PC-9 (cell line): ENCODE data around the gene FGF10. TPM values are rescaled to one million over a fixed set of nuclear protein-coding genes. Genes with fewer than 3 reads are reported as not detected.

ENCODE experiments used
- BruUV-seq: library from RNA; stranded (reverse); fragments of 400-500 nt; replicated peaks from 2 replicates; lab custom pipeline; 2021; lab: Mats Ljungman, UMichigan
- CTCF ChIA-PET: fragments of 300-600 bp; sonication (Branson Sonifier 250); formaldehyde crosslinking; loops from one replicate; lab custom pipeline; 2022; ENCODE audit warnings: antibody characterized with exemption; lab: Charles Lee
- POLR2A ChIA-PET: fragments of 300-600 bp; sonication (Branson Sonifier 250); formaldehyde crosslinking; loops from one replicate; lab custom pipeline; 2022; ENCODE audit warnings: antibody characterized with exemption; ENCODE audit not compliant: unreplicated experiment; lab: Charles Lee
- DNase-seq, 2 experiments: peaks; one replicate each; pipeline versions ENCODE4 v3.0.0 to v3.0.0-alpha.2; 2015 to 2022; ENCODE audit warnings: mixed read lengths in 1 of 2
- H2AFZ ChIP-seq: fragments of 200-600 bp; sonication (generic); 2 replicates; pipeline ENCODE4 v1.8.1; 2017; ENCODE audit warnings: antibody characterized with exemption
- H3F3A ChIP-seq: fragments of 200-600 bp; sonication (generic); 2 replicates; pipeline ENCODE4 v1.8.1; 2017; ENCODE audit warnings: antibody characterized with exemption, mild to moderate bottlenecking, low read depth; ENCODE audit not compliant: insufficient read depth
- H3K27ac ChIP-seq: fragments of 200-600 bp; sonication (generic); 2 replicates; pipeline ENCODE4 v1.6.1; 2016; ENCODE audit warnings: mixed run types
- H3K27me3 ChIP-seq: fragments of 200-600 bp; sonication (generic); 2 replicates; pipeline ENCODE4 v1.6.1; 2016; ENCODE audit warnings: low read depth, mixed run types; ENCODE audit not compliant: insufficient read depth
- H3K36me3 ChIP-seq: fragments of 200-600 bp; sonication (generic); 2 replicates; pipeline ENCODE4 v1.6.1; 2016; ENCODE audit warnings: low read depth, mixed run types
- H3K4me1 ChIP-seq: fragments of 200-600 bp; sonication (generic); replicated peaks from 2 replicates; pipeline ENCODE4 v1.6.1; 2016; ENCODE audit warnings: mixed run types; ENCODE audit not compliant: insufficient read depth
- H3K4me2 ChIP-seq: fragments of 200-600 bp; sonication (generic); 2 replicates; pipeline ENCODE4 v1.6.1; 2017; ENCODE audit warnings: mixed run types
- H3K4me3 ChIP-seq: fragments of 200-600 bp; sonication (generic); 2 replicates; pipeline ENCODE4 v1.6.1; 2016; ENCODE audit warnings: mixed run types
- H3K79me2 ChIP-seq: fragments of 200-600 bp; sonication (generic); 2 replicates; pipeline ENCODE4 v1.6.1; 2017; ENCODE audit warnings: low read depth, mixed run types
- H3K9me2 ChIP-seq: fragments of 200-600 bp; sonication (generic); 2 replicates; pipeline ENCODE4 v1.8.1; 2017; ENCODE audit warnings: mild to moderate bottlenecking; ENCODE audit not compliant: insufficient read depth
- H3K9me3 ChIP-seq: fragments of 200-600 bp; sonication (generic); 2 replicates; pipeline ENCODE4 v1.8.1; 2016; ENCODE audit warnings: low read depth; ENCODE audit not compliant: insufficient read depth
- H4K20me1 ChIP-seq: fragments of 200-600 bp; sonication (generic); 2 replicates; pipeline ENCODE4 v1.8.1; 2017; ENCODE audit not compliant: insufficient read depth
- CTCF ChIP-seq: fragments of 200-600 bp; sonication (generic); conservative IDR thresholded peaks from 2 replicates; pipeline ENCODE4 v1.6.1; 2017; ENCODE audit warnings: mixed run types, antibody characterized with exemption, mild to moderate bottlenecking, moderate library complexity
- EZH2 ChIP-seq: fragments of 200-600 bp; sonication (generic); IDR thresholded peaks from 2 replicates; pipeline ENCODE4 v1.8.0; 2017; ENCODE audit warnings: antibody characterized with exemption, low read depth
- intact Hi-C: fragments of 100-400 bp; cut with micrococcal nuclease; formaldehyde crosslinking; loops from one replicate; pipeline ENCODE4 v1.10.0; 2022; ENCODE audit not compliant: unreplicated experiment
- total RNA-seq: library from RNA; stranded (reverse); gene quantifications from 2 replicates; pipeline ENCODE4 v1.2.3, GENCODE V29; 2021

FGF10 gene
- total RNA-seq, 1 experiment from 2014 or later: not detected

DNA sequence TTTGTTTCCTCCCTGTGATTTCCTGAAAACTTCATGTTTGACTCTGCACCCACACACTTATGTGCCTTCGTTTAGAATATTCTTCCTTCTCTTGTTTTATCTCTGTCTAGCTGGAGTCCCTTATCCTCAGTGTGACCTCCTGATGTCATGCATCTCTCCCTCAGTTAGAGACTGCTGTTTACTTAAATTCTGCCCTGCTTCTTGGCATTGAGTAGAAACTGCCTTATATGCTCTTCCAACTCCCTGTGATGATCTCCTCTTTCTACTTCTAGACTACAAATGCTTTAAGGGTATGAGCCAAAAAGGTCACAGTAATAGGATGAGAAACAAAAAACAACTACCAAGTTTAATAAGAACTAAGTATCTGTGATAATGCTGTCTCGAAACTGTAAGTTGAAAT lies 12.2 kb downstream of the FGF10 start:
- no TSS peak for BruUV-seq
- Histone ChIP-seq H3K4me3 (no peak overlapping the region), H3K27me3 (peaks cover 14% of the 10 kb centered on the region; the same call in 1 of the 2 replicates), H3K9me2 (no peaks in the 10 kb centered on the region), H3K4me1 (no peaks in the 10 kb centered on the region), H3F3A (no peaks in the 10 kb centered on the region), H4K20me1 (no peaks in the 10 kb centered on the region), H3K9me3 (no peaks in the 10 kb centered on the region), H3K4me2 (no peak overlapping the region), H3K79me2 (no peaks in the 10 kb centered on the region), H3K27ac (no peak overlapping the region), H3K36me3 (no peaks in the 10 kb centered on the region), H2AFZ (no peak overlapping the region)
- CTCF ChIA-PET: no interaction called here
- POLR2A ChIA-PET: no interaction called here
- no peak for DNase-seq
- no peak for TF ChIP-seq EZH2
- no peak for TF ChIP-seq CTCF
- intact Hi-C loops: no loop called here

DNA sequence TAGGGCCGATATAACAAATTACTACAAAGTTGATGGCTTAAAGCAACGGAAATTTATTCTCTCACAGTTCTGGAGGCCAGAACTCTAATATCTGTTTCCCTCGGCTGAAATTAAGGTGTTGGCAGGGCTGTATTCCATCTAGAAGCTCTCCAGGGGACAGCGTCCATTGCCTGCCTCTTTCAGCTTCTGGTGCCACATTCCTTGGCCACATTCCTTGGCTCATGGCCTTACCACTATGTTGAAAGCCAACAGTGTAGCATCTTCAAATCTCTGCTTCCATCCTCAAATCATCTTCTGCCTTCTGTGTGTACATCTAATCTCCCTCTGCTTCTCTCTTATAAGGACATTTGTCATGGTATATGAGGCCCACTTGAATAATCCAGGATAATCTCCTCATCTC lies 17.2 kb downstream of the FGF10 start:
- Histone ChIP-seq H3F3A (no peaks in the 10 kb centered on the region), H3K4me1 (no peaks in the 10 kb centered on the region), H3K27me3 (no peaks in the 10 kb centered on the region), H3K79me2 (no peaks in the 10 kb centered on the region), H3K36me3 (no peaks in the 10 kb centered on the region), H2AFZ (peak overlapping the region; percentile 19; the same call in 1 of the 2 replicates), H3K9me2 (no peaks in the 10 kb centered on the region), H3K4me2 (no peak overlapping the region), H3K27ac (no peak overlapping the region), H3K9me3 (no peaks in the 10 kb centered on the region), H3K4me3 (no peak overlapping the region), H4K20me1 (no peaks in the 10 kb centered on the region)
- BruUV-seq: no TSS peak
- TF ChIP-seq CTCF: no peak
- no peak for TF ChIP-seq EZH2
- intact Hi-C loops: no loop called here
- CTCF ChIA-PET: no interaction called here
- POLR2A ChIA-PET: no interaction called here
- DNase-seq: no peak

GRCh38 chr5:44367203-44367602 lies 22.0 kb downstream of the FGF10 start:
- POLR2A ChIA-PET: no interaction called here
- Histone ChIP-seq H4K20me1 (no peaks in the 10 kb centered on the region), H3K27me3 (no peaks in the 10 kb centered on the region), H3K9me3 (no peaks in the 10 kb centered on the region), H3F3A (no peaks in the 10 kb centered on the region), H3K4me2 (no peak overlapping the region), H3K36me3 (no peaks in the 10 kb centered on the region), H3K9me2 (no peaks in the 10 kb centered on the region; the same call in 1 of the 2 replicates), H3K27ac (no peak overlapping the region), H3K79me2 (no peaks in the 10 kb centered on the region), H3K4me3 (no peak overlapping the region), H2AFZ (no peak overlapping the region), H3K4me1 (no peaks in the 10 kb centered on the region)
- CTCF ChIA-PET: no interaction called here
- TF ChIP-seq CTCF (no peak), EZH2 (no peak)
- BruUV-seq: no TSS peak
- intact Hi-C loops: no loop called here
- no peak for DNase-seq
